ENCODE data around the gene RTL1.

RTL1 gene

GRCh38 chr14:100836311-100836805 is 67.2 kb downstream of the RTL1 start:
- no peak for DNase-seq (ENCODE audit: low read depth in 2 of 3, low spot score in 1 of 3)

- DNase-seq (ENCODE audit: low read depth in 2 of 3, low spot score in 1 of 3) = no peak
Observed at GRCh38 chr14:100835548-100836310, 67.8 kb downstream of the RTL1 start.

GRCh38 chr14:100834794-100835547 is 68.6 kb downstream of the RTL1 start:
- DNase-seq (ENCODE audit: low read depth in 2 of 3, low spot score in 1 of 3) = no peak

GRCh38 chr14:100834082-100834793 is 69.3 kb downstream of the RTL1 start:
- DNase-seq (ENCODE audit: low read depth in 2 of 3, low spot score in 1 of 3) = no peak

GRCh38 chr14:100832311-100832960 is 71.1 kb downstream of the RTL1 start:
- DNase-seq (ENCODE audit: low read depth in 2 of 3, low spot score in 1 of 3) = no peak

GRCh38 chr14:100830681-100831080 is 72.8 kb downstream of the RTL1 start:
- no peak for DNase-seq (ENCODE audit: low read depth in 2 of 3, low spot score in 1 of 3)

Measured in stimulated activated CD4-positive, alpha-beta T cell treated with anti-CD3 and anti-CD28 coated beads, Interleukin-12 subunit alpha, Interleukin-12 subunit beta, amount 100 ng/mL, for 48 hours (primary cell).